Mucosa of descending colon (tissue), 3 donors: ENCODE measurements around the gene CDK19. TPM values are rescaled to one million over a fixed set of nuclear protein-coding genes. Genes with fewer than 3 reads are reported as not detected.
A peak's percentile ranks its signal among the peaks of the same experiment; 100 is the strongest.
"Not testable (repeated sequence)": the region's sequence is repeated elsewhere in the genome, so short reads cannot be mapped to it uniquely, and the experiment has no call there.

Experiments
- ATAC-seq: fragments of 200-7000 bp; cut with Tn5 transposase; one replicate; pipeline ENCODE4 v1.9.1; 2020; ENCODE audit warnings: mild to moderate bottlenecking, moderate library complexity
- DNase-seq, 3 donors: peaks; one replicate each; pipeline ENCODE4 v3.0.0-alpha.2; 2020
- H3K36me3 ChIP-seq: fragments of 200-600 bp; one replicate; pipeline ENCODE4 v1.8.0; 2021; ENCODE audit warnings: low read depth, mild to moderate bottlenecking
- H3K4me1 ChIP-seq: fragments of 200-600 bp; one replicate; pipeline ENCODE4 v1.8.0; 2021; ENCODE audit warnings: low read depth, mild to moderate bottlenecking
- H3K4me3 ChIP-seq: fragments of 200-600 bp; one replicate; pipeline ENCODE4 v1.8.0; 2021; ENCODE audit warnings: mild to moderate bottlenecking
- H3K9me3 ChIP-seq: fragments of 200-600 bp; one replicate; pipeline ENCODE4 v1.8.0; 2021; ENCODE audit warnings: mild to moderate bottlenecking
- intact Hi-C, 2 donors: fragments of 100-400 bp; cut with DNase I in 1 of 2; cut with micrococcal nuclease in 1 of 2; formaldehyde crosslinking; loops; one replicate each; pipeline versions ENCODE4 v1.11.0 to v1.11.1; 2022; cut with DNase I, micrococcal nuclease
- total RNA-seq, 3 donors: library from RNA; stranded (reverse); fragmentation: NEBNext Ultra II Directional in 2 of 3; extraction: Animal tissue kit (Norgen Biotek cat#: 25700) in 2 of 3; gene quantifications; one replicate each; pipeline versions ENCODE4 v1.2.1 to v1.2.4, GENCODE V29; 2021 to 2023
- TF ChIP-seq, protein P1 (sequence below): fragments of 200-600 bp; IDR thresholded peaks from one replicate; pipeline ENCODE4 v1.8.0; 2022; ENCODE audit warnings: antibody characterized with exemption, mild to moderate bottlenecking
- donor health status: DM: no; HTN: no; CAD: no; lungs with moderate emphysema.
- donor health status: DM: no; HTN: no; CAD: no.
- donor health status: DM: no; HTN: yes; CAD: no.

Gene CDK19
- total RNA-seq, 3 donors from 2014 or later, result 24.3 to 34.3 (median 27.7) TPM

DNA sequence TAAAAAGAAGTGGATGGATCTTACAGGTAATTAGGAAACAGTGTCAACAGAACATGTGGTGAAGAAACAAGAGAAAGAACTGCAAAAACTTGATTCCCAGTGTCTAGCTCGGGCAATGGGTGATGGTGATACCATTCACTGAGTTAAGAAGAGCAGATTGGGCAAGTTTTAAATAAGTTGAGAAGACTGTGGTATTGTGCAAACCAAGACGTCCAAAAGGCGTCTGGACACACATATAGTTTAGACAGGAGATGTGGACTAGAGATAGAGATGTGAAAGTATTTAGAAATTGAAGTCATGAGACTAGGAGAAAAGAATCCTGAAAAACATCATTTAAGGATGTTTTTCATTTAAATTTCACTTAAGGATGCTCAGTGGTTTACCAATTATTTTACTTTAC, 53.9 kb downstream of the CDK19 start:
- DNase-seq (no peak), ATAC-seq (no peak)
- Histone ChIP-seq H3K4me1 (no peaks in the 10 kb centered on the region), H3K4me3 (no peak overlapping the region), H3K36me3 (no peaks in the 10 kb centered on the region), H3K9me3 (no peaks in the 10 kb centered on the region)
- intact Hi-C loops, result no loop called here
- TF ChIP-seq, protein P1, sequence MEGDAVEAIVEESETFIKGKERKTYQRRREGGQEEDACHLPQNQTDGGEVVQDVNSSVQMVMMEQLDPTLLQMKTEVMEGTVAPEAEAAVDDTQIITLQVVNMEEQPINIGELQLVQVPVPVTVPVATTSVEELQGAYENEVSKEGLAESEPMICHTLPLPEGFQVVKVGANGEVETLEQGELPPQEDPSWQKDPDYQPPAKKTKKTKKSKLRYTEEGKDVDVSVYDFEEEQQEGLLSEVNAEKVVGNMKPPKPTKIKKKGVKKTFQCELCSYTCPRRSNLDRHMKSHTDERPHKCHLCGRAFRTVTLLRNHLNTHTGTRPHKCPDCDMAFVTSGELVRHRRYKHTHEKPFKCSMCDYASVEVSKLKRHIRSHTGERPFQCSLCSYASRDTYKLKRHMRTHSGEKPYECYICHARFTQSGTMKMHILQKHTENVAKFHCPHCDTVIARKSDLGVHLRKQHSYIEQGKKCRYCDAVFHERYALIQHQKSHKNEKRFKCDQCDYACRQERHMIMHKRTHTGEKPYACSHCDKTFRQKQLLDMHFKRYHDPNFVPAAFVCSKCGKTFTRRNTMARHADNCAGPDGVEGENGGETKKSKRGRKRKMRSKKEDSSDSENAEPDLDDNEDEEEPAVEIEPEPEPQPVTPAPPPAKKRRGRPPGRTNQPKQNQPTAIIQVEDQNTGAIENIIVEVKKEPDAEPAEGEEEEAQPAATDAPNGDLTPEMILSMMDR, result no peak

- DNase-seq (no peak), ATAC-seq (no peak)
- intact Hi-C loops, result no loop called here
- no peaks in the 10 kb centered on the region for H3K36me3 ChIP-seq
- no peak overlapping the region for H3K4me3 ChIP-seq
- TF ChIP-seq, protein P1, result no peak
- no peaks in the 10 kb centered on the region for H3K4me1 ChIP-seq
- H3K9me3 ChIP-seq, result no peaks in the 10 kb centered on the region
Observed at GRCh38 chr6:110760589-110760988, 54.7 kb downstream of the CDK19 start.

GRCh38 chr6:110760098-110760497, 55.2 kb downstream of the CDK19 start:
- H3K9me3 ChIP-seq, H3K4me1 ChIP-seq, ATAC-seq, DNase-seq, intact Hi-C loops, H3K36me3 ChIP-seq, H3K4me3 ChIP-seq: not testable (repeated sequence)

DNA sequence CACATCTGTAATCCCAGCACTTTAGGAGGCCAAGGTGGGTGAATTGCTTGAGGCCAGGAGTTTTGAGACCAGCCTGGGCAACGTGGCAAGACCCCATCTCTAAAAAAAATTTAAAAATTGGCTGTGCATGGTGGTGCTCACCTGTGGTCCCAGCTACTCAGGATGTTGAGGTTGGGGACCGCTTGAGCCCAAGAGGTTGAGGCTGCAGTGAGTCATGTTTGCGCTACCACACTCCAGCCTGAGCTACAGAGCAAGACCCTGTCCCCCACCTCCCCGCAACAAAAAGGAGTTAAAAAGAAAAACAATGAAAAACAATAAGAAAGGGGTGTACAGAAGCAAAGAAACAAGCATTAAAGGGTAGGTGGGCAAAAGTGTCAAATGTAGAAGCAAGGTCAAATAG, 57.3 kb downstream of the CDK19 start:
- TF ChIP-seq, protein P1, result no peak
- Histone ChIP-seq H3K4me1 (no peaks in the 10 kb centered on the region), H3K36me3 (no peaks in the 10 kb centered on the region), H3K4me3 (no peak overlapping the region), H3K9me3 (no peaks in the 10 kb centered on the region)
- no peak for ATAC-seq
- intact Hi-C loops, result no loop called here
- no peak for DNase-seq

GRCh38 chr6:110756817-110757216, 58.5 kb downstream of the CDK19 start:
- ATAC-seq (no peak), DNase-seq (no peak)
- intact Hi-C loops, result no loop called here
- Histone ChIP-seq H3K4me1 (no peaks in the 10 kb centered on the region), H3K36me3 (no peaks in the 10 kb centered on the region), H3K9me3 (no peaks in the 10 kb centered on the region), H3K4me3 (no peak overlapping the region)
- TF ChIP-seq, protein P1, result no peak

- no peaks in the 10 kb centered on the region for H3K36me3 ChIP-seq
- no peaks in the 10 kb centered on the region for H3K4me1 ChIP-seq
- intact Hi-C loops, result no loop called here
- no peak for DNase-seq
- no peaks in the 10 kb centered on the region for H3K9me3 ChIP-seq
- TF ChIP-seq, protein P1, result no peak
- H3K4me3 ChIP-seq, result no peak overlapping the region
- ATAC-seq, result peak; percentile 62
Observed at GRCh38 chr6:110755411-110755834, 59.8 kb downstream of the CDK19 start.

GRCh38 chr6:110753936-110754668, 61.2 kb downstream of the CDK19 start:
- intact Hi-C loops, DNase-seq, H3K4me3 ChIP-seq, H3K4me1 ChIP-seq, H3K9me3 ChIP-seq, ATAC-seq, H3K36me3 ChIP-seq: not testable (repeated sequence)
